ENCODE results near the gene TMEM54.

DNA sequence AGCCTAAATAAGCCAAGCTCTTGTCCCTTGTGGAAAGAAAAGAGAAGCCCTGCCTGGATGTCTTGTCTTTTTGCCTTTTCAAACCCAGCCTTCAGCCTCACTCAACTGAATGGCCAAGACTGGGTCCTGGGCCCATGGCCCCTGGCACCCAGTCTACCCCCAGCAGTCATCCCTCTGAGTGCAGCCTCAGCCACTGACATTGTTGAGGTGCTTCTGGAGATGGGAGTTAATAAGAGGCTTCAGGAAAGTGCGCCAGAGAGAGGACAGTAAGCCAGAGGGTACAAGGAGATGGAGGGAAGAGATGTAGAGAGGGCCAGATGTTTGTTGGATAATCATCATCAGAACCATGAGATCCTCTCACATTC, 37.3 kb downstream of the TMEM54 start:
- TF ChIP-seq, protein P1, sequence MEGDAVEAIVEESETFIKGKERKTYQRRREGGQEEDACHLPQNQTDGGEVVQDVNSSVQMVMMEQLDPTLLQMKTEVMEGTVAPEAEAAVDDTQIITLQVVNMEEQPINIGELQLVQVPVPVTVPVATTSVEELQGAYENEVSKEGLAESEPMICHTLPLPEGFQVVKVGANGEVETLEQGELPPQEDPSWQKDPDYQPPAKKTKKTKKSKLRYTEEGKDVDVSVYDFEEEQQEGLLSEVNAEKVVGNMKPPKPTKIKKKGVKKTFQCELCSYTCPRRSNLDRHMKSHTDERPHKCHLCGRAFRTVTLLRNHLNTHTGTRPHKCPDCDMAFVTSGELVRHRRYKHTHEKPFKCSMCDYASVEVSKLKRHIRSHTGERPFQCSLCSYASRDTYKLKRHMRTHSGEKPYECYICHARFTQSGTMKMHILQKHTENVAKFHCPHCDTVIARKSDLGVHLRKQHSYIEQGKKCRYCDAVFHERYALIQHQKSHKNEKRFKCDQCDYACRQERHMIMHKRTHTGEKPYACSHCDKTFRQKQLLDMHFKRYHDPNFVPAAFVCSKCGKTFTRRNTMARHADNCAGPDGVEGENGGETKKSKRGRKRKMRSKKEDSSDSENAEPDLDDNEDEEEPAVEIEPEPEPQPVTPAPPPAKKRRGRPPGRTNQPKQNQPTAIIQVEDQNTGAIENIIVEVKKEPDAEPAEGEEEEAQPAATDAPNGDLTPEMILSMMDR (IDR thresholded peaks at IDR 0.05): no peak
- TF ChIP-seq POLR2AphosphoS5 (IDR thresholded peaks at IDR 0.05; ENCODE audit: low read depth, low read length): no peak

Measured in Panc1 (cell line).